CD14-positive monocyte (primary cell): ENCODE measurements around the gene DCAF12. TPM values are rescaled to one million over a fixed set of nuclear protein-coding genes. Genes with fewer than 3 reads are reported as not detected.
A peak's percentile ranks its signal among the peaks of the same experiment; 100 is the strongest.
"Not testable (repeated sequence)": the region's sequence is repeated elsewhere in the genome, so short reads cannot be mapped to it uniquely, and the experiment has no call there.

Experiments used
- DNase-seq, 3 donors: peaks; one replicate each; pipeline ENCODE4 v3.0.0-alpha.2; 2011 to 2022
- H2AFZ ChIP-seq: 2 replicates; pipeline ENCODE4 v1.6.0; 2012; ENCODE audit warnings: mild to moderate bottlenecking, low read depth, low read length, inconsistent platforms; ENCODE audit not compliant: insufficient read depth, poor library complexity, severe bottlenecking
- H3K27ac ChIP-seq, 2 donors: 1 replicate in 1 of 2; 2 replicates in 1 of 2; pipeline ENCODE4 v1.5.1; 2012 to 2013; ENCODE audit warnings: low read length in 2 of 2, control low read depth in 1 of 2, inconsistent platforms in 1 of 2, low read depth in 1 of 2, mild to moderate bottlenecking in 1 of 2
- H3K27me3 ChIP-seq, 2 donors: one replicate each; pipeline versions ENCODE4 v1.6.0 to v1.6.1; 2011 to 2013; ENCODE audit warnings: low read length in 2 of 2; ENCODE audit not compliant: control insufficient read depth in 2 of 2, insufficient read depth in 2 of 2
- H3K36me3 ChIP-seq, 2 donors: replicated peaks in 1 of 2; 1 replicate in 1 of 2; 2 replicates in 1 of 2; pipeline versions ENCODE4 v1.5.1 to v1.6.1; 2012 to 2013; ENCODE audit warnings: low read length in 2 of 2, control low read depth in 1 of 2, inconsistent platforms in 1 of 2, mild to moderate bottlenecking in 1 of 2; ENCODE audit not compliant: insufficient read depth in 2 of 2, control insufficient read depth in 1 of 2
- H3K4me1 ChIP-seq, 2 donors: 1 replicate in 1 of 2; 2 replicates in 1 of 2; pipeline versions ENCODE4 v1.5.1 to v1.6.1; 2012 to 2013; ENCODE audit warnings: low read length in 2 of 2, control low read depth in 1 of 2, inconsistent platforms in 1 of 2, mild to moderate bottlenecking in 1 of 2, moderate library complexity in 1 of 2; ENCODE audit not compliant: insufficient read depth in 2 of 2, control insufficient read depth in 1 of 2
- H3K4me2 ChIP-seq: replicated peaks from 2 replicates; pipeline ENCODE3; 2012; ENCODE audit warnings: low read length, moderate library complexity, mild to moderate bottlenecking; ENCODE audit not compliant: poor library complexity, severe bottlenecking; ENCODE audit errors: extremely low read depth
- H3K4me3 ChIP-seq, 3 experiments: fragments of 200-600 bp in 1 of 3; sonication (generic) in 1 of 3; replicated peaks in 1 of 3; 1 replicate in 2 of 3; 2 replicates in 1 of 3; pipeline ENCODE4 v1.5.1; 2011 to 2013; ENCODE audit warnings: low read length in 3 of 3, mild to moderate bottlenecking in 3 of 3, control low read depth in 2 of 3, low read depth in 2 of 3, inconsistent platforms in 1 of 3, moderate library complexity in 1 of 3
- H3K79me2 ChIP-seq: 2 replicates; pipeline ENCODE4 v1.6.0; 2012; ENCODE audit warnings: mild to moderate bottlenecking, control low read depth, inconsistent platforms, low read length, moderate library complexity; ENCODE audit not compliant: insufficient read depth
- H3K9ac ChIP-seq: 2 replicates; pipeline ENCODE4 v1.6.0; 2017; ENCODE audit warnings: low read length, mild to moderate bottlenecking; ENCODE audit not compliant: insufficient read depth, poor library complexity, severe bottlenecking
- H3K9me3 ChIP-seq, 2 donors: replicated peaks in 1 of 2; 1 replicate in 1 of 2; 2 replicates in 1 of 2; pipeline versions ENCODE4 v1.5.1 to v1.6.1; 2012 to 2013; ENCODE audit warnings: low read length in 2 of 2, control low read depth in 1 of 2; ENCODE audit not compliant: control insufficient read depth in 1 of 2, insufficient read depth in 1 of 2
- H4K20me1 ChIP-seq: 2 replicates; pipeline ENCODE4 v1.6.0; 2012; ENCODE audit warnings: mild to moderate bottlenecking, low read length, control low read depth, moderate library complexity; ENCODE audit not compliant: insufficient read depth
- H3K27ac Mint-ChIP-seq, 7 donors: one replicate each; pipeline ENCODE4 v1.8.0; 2020; ENCODE audit warnings: mild to moderate bottlenecking in 7 of 7, mixed read lengths in 7 of 7, moderate library complexity in 6 of 7, inconsistent platforms in 2 of 7
- H3K27me3 Mint-ChIP-seq, 3 donors: one replicate each; pipeline ENCODE4 v1.8.0; 2021 to 2022; ENCODE audit warnings: low read depth in 3 of 3, mild to moderate bottlenecking in 3 of 3, mixed read lengths in 3 of 3, moderate library complexity in 3 of 3, inconsistent platforms in 1 of 3
- H3K36me3 Mint-ChIP-seq, 2 donors: one replicate each; pipeline ENCODE4 v1.8.0; 2020; ENCODE audit warnings: mixed read lengths in 2 of 2, inconsistent platforms in 1 of 2, mild to moderate bottlenecking in 1 of 2
- H3K4me1 Mint-ChIP-seq: one replicate; pipeline ENCODE4 v1.8.0; 2020; ENCODE audit warnings: mild to moderate bottlenecking, mixed read lengths
- H3K4me3 Mint-ChIP-seq, 2 donors: one replicate each; pipeline ENCODE4 v1.8.0; 2020; ENCODE audit warnings: mild to moderate bottlenecking in 2 of 2, mixed read lengths in 2 of 2, moderate library complexity in 1 of 2
- H3K9me3 Mint-ChIP-seq, 7 donors: one replicate each; pipeline ENCODE4 v1.8.0; 2020 to 2022; ENCODE audit warnings: mixed read lengths in 7 of 7, mild to moderate bottlenecking in 6 of 7, moderate library complexity in 6 of 7, inconsistent platforms in 2 of 7
- CTCF ChIP-seq: fragments of 200-600 bp; IDR thresholded peaks from one replicate; pipeline ENCODE4 v1.8.0; 2022; ENCODE audit warnings: antibody characterized with exemption, mild to moderate bottlenecking
- WGBS: methylation state at CpG from one replicate; pipeline ENCODE4 v1.1.5; 2013; ENCODE audit warnings: missing lambda C conversion rate; ENCODE audit not compliant: insufficient coverage; 5-methylcytosine and 5-hydroxymethylcytosine counted together
- intact Hi-C, 2 donors: fragments of 100-400 bp; cut with micrococcal nuclease; formaldehyde crosslinking; loops; one replicate each; pipeline versions ENCODE4 v1.15.0 to v1.15.1; 2023
- polyA plus RNA-seq, 3 donors: library from polyadenylated mRNA; depleted of rRNA in 1 of 3; unstranded in 2 of 3; stranded (reverse) in 1 of 3; fragments of 300-500 nt in 2 of 3; fragments of >200 nt in 1 of 3; fragmentation: Illumina TruSeq in 2 of 3; gene quantifications; 1 replicate in 2 of 3; 2 replicates in 1 of 3; pipeline ENCODE4 v1.2.3, GENCODE V29; 2012 to 2021

The DCAF12 gene
- polyA plus RNA-seq, 3 donors: 14.6 to 35.5 (median 22.4) TPM

- Histone ChIP-seq H3K27me3 (no peaks in the 10 kb centered on the region), H3K4me2 (no peak overlapping the region), H3K9me3 (no peaks in the 10 kb centered on the region), H3K36me3 (peaks cover under 1 to 18% of the 10 kb centered on the region in 2 donors), H3K79me2 (peaks cover 78% of the 10 kb centered on the region), H3K27ac (no peak overlapping the region), H3K4me1 (peaks cover 23 to 31% of the 10 kb centered on the region in 2 donors), H2AFZ (no peak overlapping the region), H3K9ac (no peak overlapping the region), H4K20me1 (peaks cover 7% of the 10 kb centered on the region), H3K4me3 (no peak overlapping the region)
- peaks cover 26% of the 10 kb centered on the region for H3K4me1 Mint-ChIP-seq
- no peak for DNase-seq
- H3K4me3 Mint-ChIP-seq: no peak overlapping the region
- peak overlapping the region in 1 of 7 donors; percentile 43 for H3K27ac Mint-ChIP-seq
- H3K36me3 Mint-ChIP-seq: peaks cover 2 to 13% of the 10 kb centered on the region in 2 donors
- H3K9me3 Mint-ChIP-seq: no peaks in the 10 kb centered on the region
- H3K27me3 Mint-ChIP-seq: peaks cover 0 to 1% (median 0%) of the 10 kb centered on the region in 3 donors
- intact Hi-C loops: no loop called here
- WGBS: 85% methylated on average over 1 of the region's 3 CpGs
- TF ChIP-seq CTCF: no peak
These were observed 80.6 kb downstream of the DCAF12 start for GRCh38 chr9:34045903-34046302.

- H4K20me1 ChIP-seq, H3K27me3 ChIP-seq: not testable (repeated sequence)
These were observed 84.4 kb downstream of the DCAF12 start for GRCh38 chr9:34042074-34042473.

GRCh38 chr9:34038851-34039250 is 87.6 kb downstream of the DCAF12 start:
- H3K4me1 ChIP-seq, H3K9ac ChIP-seq, intact Hi-C loops, H3K4me3 Mint-ChIP-seq, H3K9me3 ChIP-seq, H3K27ac Mint-ChIP-seq, H3K27me3 ChIP-seq, H3K9me3 Mint-ChIP-seq, DNase-seq, H3K4me3 ChIP-seq, H3K27me3 Mint-ChIP-seq, H2AFZ ChIP-seq, H3K27ac ChIP-seq, H3K4me1 Mint-ChIP-seq, H4K20me1 ChIP-seq, H3K4me2 ChIP-seq: not testable (repeated sequence)
- peaks cover 10 to 37% of the 10 kb centered on the region in 2 donors for H3K36me3 Mint-ChIP-seq
- peaks cover 78% of the 10 kb centered on the region for H3K79me2 ChIP-seq
- H3K36me3 ChIP-seq: peaks cover 6 to 24% of the 10 kb centered on the region in 2 donors
- WGBS: 97% methylated on average over 18 of the region's 37 CpGs

More at GRCh38 chr9:34042074-34042473, 84.4 kb downstream of the DCAF12 start:
- H3K36me3 Mint-ChIP-seq: peaks cover 6 to 34% of the 10 kb centered on the region in 2 donors
- peak overlapping the region in 2 of 7 donors; percentile 37 to 46 for H3K27ac Mint-ChIP-seq
- intact Hi-C loops, H3K27me3 Mint-ChIP-seq, DNase-seq, H3K4me2 ChIP-seq, H3K4me1 Mint-ChIP-seq, H2AFZ ChIP-seq, H3K9me3 Mint-ChIP-seq, H3K4me3 ChIP-seq, H3K9me3 ChIP-seq, H3K4me3 Mint-ChIP-seq, H3K9ac ChIP-seq, H3K27ac ChIP-seq: not testable (repeated sequence)
- Histone ChIP-seq H3K4me1 (peaks cover 6 to 10% of the 10 kb centered on the region in 2 donors), H3K79me2 (peaks cover 83% of the 10 kb centered on the region), H3K36me3 (peaks cover 6 to 24% of the 10 kb centered on the region in 2 donors)
- 96% methylated on average over 4 of the region's 10 CpGs for WGBS
